ENCODE results near the gene KIF5C. TPM values are rescaled to one million over a fixed set of nuclear protein-coding genes. Genes with fewer than 3 reads are reported as not detected.

The KIF5C gene
- total RNA-seq, 4 donors from 2014 or later: 0.51 to 2.8 (median 2.0) TPM

DNA sequence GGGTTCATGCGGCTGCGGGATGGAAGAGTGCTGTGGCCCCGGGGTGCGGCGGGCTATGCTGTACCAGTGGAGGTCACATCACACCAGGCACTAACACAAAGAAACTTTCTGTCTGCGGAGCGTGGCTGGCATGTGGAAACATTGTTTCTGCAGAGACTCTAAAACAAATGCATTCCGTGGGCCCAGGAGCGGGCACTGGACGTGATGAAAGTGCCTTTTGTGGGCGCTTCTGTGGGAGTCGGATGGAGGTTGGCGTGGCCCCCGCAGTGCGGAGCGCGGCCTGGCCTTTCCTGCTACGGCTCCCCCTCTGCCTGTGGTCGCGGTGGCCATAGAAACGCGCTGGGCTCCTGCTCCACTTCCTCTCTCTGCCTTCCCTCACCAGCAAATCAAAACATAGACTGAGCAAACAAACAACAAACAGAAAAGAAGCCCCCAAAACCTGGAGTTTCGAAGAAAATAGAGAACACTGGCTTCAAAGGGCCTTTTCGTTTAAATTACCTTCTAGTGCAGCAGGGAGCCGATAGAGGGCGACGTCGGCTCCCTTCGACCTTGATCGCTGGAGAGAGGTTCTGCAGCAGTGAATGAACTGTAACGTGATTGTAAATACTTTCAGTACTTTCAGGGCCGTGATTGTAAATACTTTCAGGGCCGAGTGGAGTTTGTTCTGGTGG lies 51.4 kb downstream of the KIF5C start:
- intact Hi-C loops (cut with DNase I; ENCODE audit: low total_unique reads) (no loop called here), in situ Hi-C loops (cut with MboI; ENCODE audit: low sequenced_read_pairs in 4 of 4) (no loop called here)
- DNase-seq (no peak), ATAC-seq (no peak)
- no peaks in the 10 kb centered on the region for H3K4me1 ChIP-seq
- no peaks in the 10 kb centered on the region for H3K27me3 ChIP-seq
- no peaks in the 10 kb centered on the region for H3K9me3 ChIP-seq
- TF ChIP-seq CTCF (IDR thresholded peaks at IDR 0.05 in 4 of 5, conservative IDR thresholded peaks at IDR 0.05 in 1 of 5) (peak in 3 of 5 experiments; percentile 6 to 46 (median 15)), POLR2A (IDR thresholded peaks at IDR 0.05) (no peak)
- H3K27ac ChIP-seq: no peak overlapping the region
- H3K4me3 ChIP-seq: no peak overlapping the region
- no peaks in the 10 kb centered on the region for H3K36me3 ChIP-seq

DNA sequence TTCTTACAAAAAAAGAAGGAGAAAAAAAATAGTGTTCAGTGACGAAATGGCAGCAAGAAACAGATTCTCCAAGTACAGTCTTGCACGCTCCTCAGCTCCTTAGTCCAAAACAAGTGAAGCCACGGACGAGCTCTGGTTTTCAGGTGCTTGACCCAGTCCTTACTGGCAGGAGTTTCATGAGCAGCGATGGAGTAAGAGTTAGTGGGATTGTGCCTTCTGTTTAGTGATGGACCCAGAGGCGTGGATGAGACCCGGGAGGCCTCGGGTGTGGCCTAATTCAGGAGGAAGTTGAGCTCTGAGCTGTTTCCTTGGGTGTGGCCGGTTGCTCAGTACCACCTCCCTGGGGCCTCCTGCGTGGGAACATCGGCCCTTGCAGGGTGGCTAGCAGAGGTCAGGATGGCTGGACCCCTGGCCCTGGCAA lies 52.0 kb downstream of the KIF5C start:
- no peaks in the 10 kb centered on the region for H3K4me1 ChIP-seq
- peak in 1 of 2 donors; percentile 20 for DNase-seq
- no peak for TF ChIP-seq CTCF (IDR thresholded peaks at IDR 0.05 in 4 of 5, conservative IDR thresholded peaks at IDR 0.05 in 1 of 5)
- TF ChIP-seq POLR2A (IDR thresholded peaks at IDR 0.05): no peak
- no peak overlapping the region for H3K4me3 ChIP-seq
- no peak for ATAC-seq
- no peaks in the 10 kb centered on the region for H3K36me3 ChIP-seq
- in situ Hi-C loops (cut with MboI; ENCODE audit: low sequenced_read_pairs in 4 of 4): no loop called here
- no peaks in the 10 kb centered on the region for H3K27me3 ChIP-seq
- intact Hi-C loops (cut with DNase I; ENCODE audit: low total_unique reads): no loop called here
- H3K27ac ChIP-seq: no peak overlapping the region
- no peaks in the 10 kb centered on the region for H3K9me3 ChIP-seq

- in situ Hi-C loops (cut with MboI; ENCODE audit: low sequenced_read_pairs in 4 of 4): no loop called here
- TF ChIP-seq POLR2A (IDR thresholded peaks at IDR 0.05): no peak
- TF ChIP-seq CTCF (IDR thresholded peaks at IDR 0.05 in 4 of 5, conservative IDR thresholded peaks at IDR 0.05 in 1 of 5): no peak
- H3K4me1 ChIP-seq: no peaks in the 10 kb centered on the region
- H3K27me3 ChIP-seq: no peaks in the 10 kb centered on the region
- no peaks in the 10 kb centered on the region for H3K9me3 ChIP-seq
- DNase-seq (no peak), ATAC-seq (no peak)
- no peaks in the 10 kb centered on the region for H3K36me3 ChIP-seq
- H3K4me3 ChIP-seq: no peak overlapping the region
- intact Hi-C loops (cut with DNase I; ENCODE audit: low total_unique reads): no loop called here
- no peak overlapping the region for H3K27ac ChIP-seq
Observed at GRCh38 chr2:148928395-148928794, 53.4 kb downstream of the KIF5C start.

- H3K4me1 ChIP-seq: no peaks in the 10 kb centered on the region
- no peak overlapping the region for H3K4me3 ChIP-seq
- no peaks in the 10 kb centered on the region for H3K36me3 ChIP-seq
- intact Hi-C loops (cut with DNase I; ENCODE audit: low total_unique reads): no loop called here
- no peak for DNase-seq
- ATAC-seq: no peak
- no peaks in the 10 kb centered on the region for H3K9me3 ChIP-seq
- TF ChIP-seq CTCF (IDR thresholded peaks at IDR 0.05 in 4 of 5, conservative IDR thresholded peaks at IDR 0.05 in 1 of 5): no peak
- TF ChIP-seq POLR2A (IDR thresholded peaks at IDR 0.05): no peak
- no peaks in the 10 kb centered on the region for H3K27me3 ChIP-seq
- in situ Hi-C loops (cut with MboI; ENCODE audit: low sequenced_read_pairs in 4 of 4): no loop called here
- no peak overlapping the region for H3K27ac ChIP-seq
Observed at GRCh38 chr2:148930046-148930775, 55.2 kb downstream of the KIF5C start.

Measured in gastrocnemius medialis (tissue), 4 donors.